IPS-18c (cell line): ENCODE data around the gene MANBA.

Experiments
- H3K4me3 ChIP-seq: 2 replicates; pipeline ENCODE4 v1.7.0; 2013; ENCODE audit warnings: low read depth, mild to moderate bottlenecking, low read length, moderate library complexity; ENCODE audit not compliant: insufficient read depth
- H3K9me3 ChIP-seq: one replicate; pipeline ENCODE4 v1.6.1; 2013; ENCODE audit warnings: mild to moderate bottlenecking, low read length, moderate library complexity; ENCODE audit not compliant: control insufficient read depth, insufficient read depth

Gene MANBA

DNA sequence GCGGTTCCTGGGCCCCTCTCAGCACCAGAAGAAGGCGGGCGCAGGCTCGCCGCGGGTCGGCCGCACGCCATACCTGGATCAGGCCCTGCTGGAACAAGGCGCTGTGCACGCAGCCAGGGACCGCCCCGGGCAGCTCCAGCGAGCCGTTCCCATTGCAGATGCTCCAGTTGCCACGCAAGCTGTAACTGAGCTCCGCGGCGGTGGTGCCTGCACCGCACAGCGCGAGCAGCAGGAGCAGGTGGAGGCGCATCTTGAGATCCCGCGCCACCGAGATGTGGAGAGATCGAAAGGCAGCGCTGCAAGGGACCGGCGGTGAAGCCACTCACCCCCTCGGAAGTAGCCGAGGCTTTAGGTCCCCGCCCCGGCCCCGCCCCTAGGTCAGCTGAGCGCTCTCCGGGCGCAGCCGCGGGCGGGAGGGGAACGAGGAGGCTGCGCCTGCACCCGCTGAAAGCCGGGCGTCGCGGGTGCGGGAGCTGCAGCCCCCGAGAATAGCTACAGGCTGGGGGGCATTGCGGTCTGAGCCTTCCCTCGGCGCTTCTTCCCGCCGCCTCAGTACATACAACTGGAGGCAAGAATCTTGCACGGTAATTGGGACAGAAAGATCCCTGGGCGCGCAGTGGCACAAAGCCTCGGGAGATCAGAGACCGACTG lies at the start of gene MANBA:
TSS of gene MANBA (minus strand) at position 324 of the 651 bp plus-strand sequence. CDS start at position 250, 74 bp downstream.
- no peaks in the 10 kb centered on the region for H3K9me3 ChIP-seq
- peak within 1 kb of the TSS; percentile 72 for H3K4me3 ChIP-seq

GRCh38 chr4:102809691-102810090 lies 48.9 kb upstream of the MANBA start:
- no peak overlapping the region for H3K4me3 ChIP-seq
- H3K9me3 ChIP-seq: no peaks in the 10 kb centered on the region

- Histone ChIP-seq H3K9me3 (no peaks in the 10 kb centered on the region), H3K4me3 (no peak overlapping the region)
Observed at GRCh38 chr4:102809190-102809589, 48.4 kb upstream of the MANBA start.

DNA sequence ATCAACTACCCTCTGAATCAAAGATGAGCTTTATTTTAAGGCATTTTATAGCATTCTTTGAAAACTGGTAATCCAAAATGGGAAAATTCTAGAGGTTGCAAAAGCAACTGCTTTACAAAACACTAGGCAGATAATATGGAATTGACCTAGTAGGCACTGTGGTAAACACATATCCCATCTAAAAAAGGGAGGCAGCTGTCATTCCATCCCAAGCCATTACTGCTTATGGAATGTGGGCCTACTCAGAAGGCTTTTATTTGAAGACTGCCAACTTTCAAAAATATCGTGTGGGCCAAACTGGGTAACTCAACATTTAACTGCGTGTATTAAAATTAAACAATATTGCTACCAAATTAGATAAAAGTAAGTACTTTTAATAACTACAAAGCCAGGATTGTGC lies 47.2 kb upstream of the MANBA start:
- Histone ChIP-seq H3K4me3 (no peak overlapping the region), H3K9me3 (no peaks in the 10 kb centered on the region)

DNA sequence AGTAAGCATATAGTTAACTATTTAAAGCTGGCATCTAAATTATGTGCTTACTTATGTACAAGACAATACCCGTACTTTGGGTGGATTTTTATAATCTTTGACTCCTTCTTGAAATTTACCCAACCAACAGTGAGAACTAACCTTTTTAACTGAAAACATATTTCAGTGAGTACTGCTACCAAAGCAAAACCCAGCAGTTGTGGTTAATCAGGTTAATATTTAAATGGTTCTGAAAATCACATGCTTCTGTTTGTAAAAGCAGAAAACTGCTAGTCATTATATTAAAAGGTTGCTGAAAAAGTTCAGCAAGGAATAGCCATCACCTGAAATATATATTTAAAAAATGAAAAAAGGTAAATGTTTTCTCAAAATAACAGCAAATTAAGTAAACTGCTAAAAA lies 46.6 kb upstream of the MANBA start:
- H3K9me3 ChIP-seq: no peaks in the 10 kb centered on the region
- H3K4me3 ChIP-seq: no peak overlapping the region

DNA sequence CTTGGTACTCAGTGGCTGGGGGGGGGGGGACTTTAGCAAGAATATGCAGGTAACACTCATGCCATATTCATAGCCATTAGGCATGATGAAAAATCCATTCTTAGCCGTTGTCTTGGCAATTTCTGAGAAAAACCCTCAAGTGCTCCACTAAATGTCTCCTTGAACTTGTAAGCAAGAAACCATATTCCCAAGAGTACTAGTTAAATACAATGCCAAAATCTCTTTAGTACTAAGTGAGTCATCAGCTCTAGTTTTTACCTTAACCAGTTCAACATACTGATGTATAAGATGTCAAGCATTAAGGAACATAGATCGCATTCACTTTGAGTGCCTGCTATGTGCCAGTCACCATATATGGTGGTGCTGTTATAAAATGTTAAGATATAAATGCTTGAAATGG lies 39.0 kb upstream of the MANBA start:
- Histone ChIP-seq H3K9me3 (no peaks in the 10 kb centered on the region), H3K4me3 (no peak overlapping the region)

DNA sequence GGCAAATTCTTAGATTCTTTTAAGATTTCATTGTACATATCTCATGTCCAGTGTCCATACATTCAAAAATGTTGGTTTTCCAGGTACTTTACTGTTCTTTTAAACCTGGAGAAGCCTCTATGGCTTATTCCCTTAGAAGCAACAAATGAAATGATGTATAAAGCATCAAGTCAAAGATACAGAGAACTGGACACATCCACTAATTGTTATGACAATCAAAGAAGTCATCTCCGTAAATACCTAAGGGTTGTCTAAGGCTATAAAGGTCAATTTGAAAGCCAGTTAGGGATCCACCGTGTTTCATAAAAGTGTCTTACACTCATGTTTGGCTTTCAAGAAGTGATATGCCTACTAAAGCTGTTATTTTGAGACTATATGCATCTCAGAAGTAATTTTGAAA lies 34.2 kb upstream of the MANBA start:
- H3K9me3 ChIP-seq: no peaks in the 10 kb centered on the region
- no peak overlapping the region for H3K4me3 ChIP-seq

- no peaks in the 10 kb centered on the region for H3K9me3 ChIP-seq
- H3K4me3 ChIP-seq: no peak overlapping the region
Observed at GRCh38 chr4:102792361-102792936, 31.7 kb upstream of the MANBA start.

DNA sequence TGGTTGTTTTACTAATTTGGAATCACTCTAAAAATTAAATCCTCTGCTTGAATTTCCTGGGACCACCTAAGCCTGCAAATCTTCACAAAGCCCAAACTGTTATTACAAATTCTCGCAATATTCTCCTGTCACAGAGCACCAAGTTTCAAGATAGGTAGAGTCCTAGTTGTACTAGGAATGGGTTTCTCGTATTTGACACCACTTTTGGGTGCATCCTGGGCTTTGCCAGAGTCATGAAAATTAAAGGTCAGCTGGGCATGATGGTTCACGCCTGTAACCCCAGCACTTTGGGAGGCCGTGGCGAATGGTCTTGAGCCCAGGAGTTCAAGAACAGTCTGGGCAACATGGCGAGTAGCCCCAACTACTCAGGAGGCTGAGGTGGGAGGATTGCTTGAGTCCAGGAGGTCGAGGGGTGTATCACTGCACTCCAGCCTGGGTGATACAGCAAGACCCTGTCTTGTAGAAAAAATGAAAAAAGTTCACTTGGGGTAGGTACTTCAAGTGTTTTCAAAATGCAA lies 30.6 kb upstream of the MANBA start:
- H3K9me3 ChIP-seq: no peaks in the 10 kb centered on the region
- no peak overlapping the region for H3K4me3 ChIP-seq

- H3K4me3 ChIP-seq: no peak overlapping the region
- H3K9me3 ChIP-seq: no peaks in the 10 kb centered on the region
Observed at GRCh38 chr4:102789317-102789717, 28.5 kb upstream of the MANBA start.

GRCh38 chr4:102787944-102788343 lies 27.2 kb upstream of the MANBA start:
- no peaks in the 10 kb centered on the region for H3K9me3 ChIP-seq
- no peak overlapping the region for H3K4me3 ChIP-seq

- no peaks in the 10 kb centered on the region for H3K9me3 ChIP-seq
Observed at GRCh38 chr4:102787096-102787881, 26.5 kb upstream of the MANBA start.

DNA sequence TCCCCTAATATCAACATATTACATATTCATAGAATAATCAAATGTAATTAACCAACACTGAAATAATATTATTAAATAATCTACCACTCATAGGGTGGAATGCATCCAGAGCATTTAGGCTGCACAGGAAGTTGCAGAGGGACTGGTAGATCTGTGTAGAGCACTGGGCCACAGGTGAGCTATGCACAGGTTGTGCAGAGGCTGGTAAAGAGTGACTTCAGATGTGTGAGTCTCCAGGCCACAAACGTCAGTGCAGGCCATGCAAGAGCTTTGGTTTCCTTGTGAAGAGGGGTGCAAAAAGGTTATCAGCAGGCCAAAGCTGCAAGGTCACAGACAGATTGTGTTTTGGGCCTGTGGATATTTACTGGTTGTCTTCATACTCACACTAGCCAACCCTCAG lies 25.5 kb upstream of the MANBA start:
- no peaks in the 10 kb centered on the region for H3K9me3 ChIP-seq
- H3K4me3 ChIP-seq: no peak overlapping the region

More at GRCh38 chr4:102787096-102787881, 26.5 kb upstream of the MANBA start:
- H3K4me3 ChIP-seq: no peak overlapping the region

GRCh38 chr4:102783006-102783405 lies 22.2 kb upstream of the MANBA start:
- no peaks in the 10 kb centered on the region for H3K9me3 ChIP-seq
- H3K4me3 ChIP-seq: no peak overlapping the region

- Histone ChIP-seq H3K9me3 (no peaks in the 10 kb centered on the region), H3K4me3 (no peak overlapping the region)
Observed at GRCh38 chr4:102781570-102781969, 20.8 kb upstream of the MANBA start.

GRCh38 chr4:102780476-102781144 lies 19.8 kb upstream of the MANBA start:
- Histone ChIP-seq H3K4me3 (no peak overlapping the region), H3K9me3 (no peaks in the 10 kb centered on the region)

- H3K4me3 ChIP-seq: no peak overlapping the region
- H3K9me3 ChIP-seq: no peaks in the 10 kb centered on the region
Observed at GRCh38 chr4:102779204-102779603, 18.4 kb upstream of the MANBA start.
